RWPE2 (cell line): ENCODE results near the gene CDH20.

Experiments
- ATAC-seq: fragments of 200-7000 bp; cut with Tn5 transposase; 3 replicates; pipeline ENCODE4 v1.9.1; 2021; ENCODE audit warnings: low read depth
- DNase-seq: peaks from one replicate; pipeline ENCODE4 v3.0.0-alpha.2; 2020; ENCODE audit warnings: low spot score
- H3K27ac ChIP-seq: fragments of 450-650 bp; 2 replicates; pipeline ENCODE4 v1.5.1; 2017; ENCODE audit warnings: mild to moderate bottlenecking; ENCODE audit not compliant: poor library complexity, severe bottlenecking
- H3K27me3 ChIP-seq: fragments of 250-450 bp; sonication (Bioruptor Pico); 2 replicates; pipeline ENCODE4 v1.5.1; 2021; ENCODE audit warnings: mild to moderate bottlenecking, moderate library complexity; ENCODE audit not compliant: insufficient read depth, poor library complexity, severe bottlenecking
- H3K36me3 ChIP-seq: fragments of 250-450 bp; sonication (Bioruptor Pico); 2 replicates; pipeline ENCODE4 v1.5.1; 2020; ENCODE audit warnings: low read depth, mild to moderate bottlenecking, moderate library complexity
- H3K4me1 ChIP-seq: fragments of 250-450 bp; sonication (Bioruptor Pico); 2 replicates; pipeline ENCODE4 v1.5.1; 2021; ENCODE audit warnings: mild to moderate bottlenecking, moderate library complexity; ENCODE audit not compliant: insufficient read depth, poor library complexity, severe bottlenecking
- H3K4me3 ChIP-seq: fragments of 250-450 bp; sonication (Bioruptor Pico); 2 replicates; pipeline ENCODE4 v1.5.1; 2021; ENCODE audit warnings: mild to moderate bottlenecking, moderate library complexity; ENCODE audit not compliant: severe bottlenecking
- H3K9me3 ChIP-seq: fragments of 250-450 bp; sonication (Bioruptor Pico); 2 replicates; pipeline ENCODE4 v1.5.1; 2021; ENCODE audit warnings: mild to moderate bottlenecking, moderate library complexity; ENCODE audit not compliant: severe bottlenecking
- CTCF ChIP-seq: fragments of 450-650 bp; IDR thresholded peaks from one replicate; pipeline ENCODE4 v1.5.1; 2017; ENCODE audit warnings: mild to moderate bottlenecking, moderate library complexity; ENCODE audit not compliant: poor library complexity, severe bottlenecking

Gene CDH20

GRCh38 chr18:61352059-61352458 lies 18.8 kb downstream of the CDH20 start:
- Histone ChIP-seq H3K4me3 (no peak overlapping the region), H3K4me1 (no peaks in the 10 kb centered on the region), H3K36me3 (no peaks in the 10 kb centered on the region), H3K27ac (no peak overlapping the region), H3K27me3 (no peaks in the 10 kb centered on the region), H3K9me3 (no peaks in the 10 kb centered on the region)
- TF ChIP-seq CTCF = no peak
- DNase-seq = no peak
- ATAC-seq = no peak

GRCh38 chr18:61352611-61353010 lies 19.4 kb downstream of the CDH20 start:
- Histone ChIP-seq H3K27me3 (no peaks in the 10 kb centered on the region), H3K4me1 (no peaks in the 10 kb centered on the region), H3K36me3 (no peaks in the 10 kb centered on the region), H3K27ac (no peak overlapping the region), H3K9me3 (no peaks in the 10 kb centered on the region), H3K4me3 (no peak overlapping the region)
- DNase-seq (no peak), ATAC-seq (no peak)
- no peak for TF ChIP-seq CTCF

DNA sequence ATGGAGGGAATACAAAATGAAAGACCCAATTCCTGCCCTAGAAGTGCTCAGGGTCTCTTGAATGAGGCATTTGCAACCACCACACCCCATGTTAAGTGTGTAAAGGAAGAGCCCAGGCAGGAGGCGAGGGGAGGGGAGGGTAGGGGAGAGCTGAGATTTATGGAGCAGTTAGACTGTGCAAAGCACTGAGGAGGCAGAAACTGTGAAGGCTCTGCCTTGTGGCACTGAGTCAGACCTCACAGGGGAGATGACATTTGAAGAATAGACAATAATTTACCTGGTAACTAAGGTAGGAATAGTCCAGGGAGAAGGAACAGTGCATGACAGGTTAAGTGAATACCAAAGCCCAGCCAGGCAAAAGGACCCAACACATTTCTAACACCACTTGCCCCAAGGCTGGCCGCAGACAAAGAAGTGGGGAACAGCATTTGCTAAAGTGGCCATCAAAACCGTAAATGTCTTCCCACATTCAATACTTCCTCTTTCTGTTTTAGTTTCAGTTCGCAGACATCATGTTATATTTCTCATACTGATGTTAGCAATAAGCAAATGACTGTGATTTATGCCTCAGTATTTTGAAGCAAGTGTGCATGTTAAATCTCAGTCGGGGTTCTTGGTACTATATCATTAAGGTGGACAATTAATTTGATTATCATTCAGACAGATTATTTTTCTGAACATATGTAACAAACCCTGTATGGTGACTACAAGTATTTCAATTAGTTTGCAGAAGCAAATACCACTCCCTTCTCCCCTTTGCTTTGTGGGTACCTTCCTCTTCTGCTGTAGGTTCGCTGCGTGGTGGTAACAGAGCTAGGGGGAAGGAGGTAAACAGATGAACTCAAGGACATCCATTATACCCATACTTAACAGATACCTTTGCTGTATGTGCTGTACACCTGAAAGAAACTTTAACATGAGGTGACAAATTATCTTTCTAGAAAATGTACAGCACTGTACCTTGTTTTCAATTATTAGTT lies 27.5 kb downstream of the CDH20 start:
- Histone ChIP-seq H3K36me3 (no peaks in the 10 kb centered on the region), H3K4me1 (no peaks in the 10 kb centered on the region), H3K4me3 (no peak overlapping the region), H3K9me3 (no peaks in the 10 kb centered on the region), H3K27me3 (no peaks in the 10 kb centered on the region), H3K27ac (no peak overlapping the region)
- DNase-seq = no peak
- ATAC-seq = no peak
- TF ChIP-seq CTCF = no peak

DNA sequence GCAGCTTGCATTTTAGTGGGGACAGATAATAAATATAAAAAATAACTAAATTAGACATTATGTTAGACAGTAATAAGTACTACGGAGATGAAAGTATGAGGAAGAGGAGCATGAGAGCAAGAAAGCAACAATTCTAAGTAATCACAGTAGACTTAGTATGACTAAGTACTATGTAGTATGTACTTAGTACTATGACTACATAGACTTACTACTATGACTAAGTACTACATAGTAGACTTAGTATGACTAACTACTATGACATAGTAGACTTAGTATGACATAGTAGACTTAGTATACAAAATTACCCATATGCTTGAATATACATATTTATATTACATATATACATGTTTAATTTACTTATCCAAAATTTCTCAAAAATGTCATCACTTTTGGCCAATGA lies 29.3 kb downstream of the CDH20 start:
- Histone ChIP-seq H3K4me3 (no peak overlapping the region), H3K4me1 (no peaks in the 10 kb centered on the region), H3K36me3 (no peaks in the 10 kb centered on the region), H3K27ac (no peak overlapping the region), H3K27me3 (no peaks in the 10 kb centered on the region), H3K9me3 (no peaks in the 10 kb centered on the region)
- TF ChIP-seq CTCF = no peak
- no peak for DNase-seq
- ATAC-seq = no peak

GRCh38 chr18:61364953-61365352 lies 31.7 kb downstream of the CDH20 start:
- no peaks in the 10 kb centered on the region for H3K9me3 ChIP-seq
- H3K4me3 ChIP-seq = no peak overlapping the region
- H3K4me1 ChIP-seq = no peaks in the 10 kb centered on the region
- H3K27ac ChIP-seq = no peak overlapping the region
- ATAC-seq (no peak), DNase-seq (no peak)
- no peaks in the 10 kb centered on the region for H3K36me3 ChIP-seq
- no peak for TF ChIP-seq CTCF
- no peaks in the 10 kb centered on the region for H3K27me3 ChIP-seq
